ENCODE data around the gene S100A2. TPM values are rescaled to one million over a fixed set of nuclear protein-coding genes. Genes with fewer than 3 reads are reported as not detected.

The S100A2 gene
- polyA plus RNA-seq, 3 donors, result 0.32 TPM; not detected in 2

- no peaks in the 10 kb centered on the region for H3K9me3 ChIP-seq (replicated peaks in 1 of 2; ENCODE audit: control insufficient read depth in 1 of 2, insufficient read depth in 1 of 2, low read length in 2 of 2)
- Mint-ChIP-seq H3K9me3 (no peaks in the 10 kb centered on the region), H3K27ac (peak overlapping the region; percentile 48 to 100 (median 94)), H3K4me3 (peak overlapping the region in 1 of 2 donors; percentile 86), H3K27me3 (ENCODE audit: low read depth in 3 of 3) (peaks cover 0 to 8% (median 2%) of the 10 kb centered on the region in 3 donors), H3K36me3 (peaks cover 0 to 5% of the 10 kb centered on the region in 2 donors), H3K4me1 (peaks cover 66% of the 10 kb centered on the region)
- peak overlapping the region; percentile 74 for H2AFZ ChIP-seq (ENCODE audit: insufficient read depth, low read depth, low read length, poor library complexity, severe bottlenecking)
- no peaks in the 10 kb centered on the region for H3K27me3 ChIP-seq (ENCODE audit: control insufficient read depth in 2 of 2, insufficient read depth in 2 of 2, low read length in 2 of 2)
- no peaks in the 10 kb centered on the region for H4K20me1 ChIP-seq (ENCODE audit: insufficient read depth, low read length)
- H3K4me2 ChIP-seq (replicated peaks; ENCODE audit: extremely low read depth, low read length, poor library complexity, severe bottlenecking), result peak overlapping the region; percentile 59
- no peak for DNase-seq
- peak overlapping the region; percentile 97 to 100 for H3K27ac ChIP-seq (ENCODE audit: low read depth in 1 of 2, low read length in 2 of 2)
- peaks cover 13% of the 10 kb centered on the region for H3K79me2 ChIP-seq (ENCODE audit: insufficient read depth, low read length)
- intact Hi-C loops (cut with micrococcal nuclease), result loop anchor here (1.0 to 5.0 kb wide), 4 partner anchors 34 to 1520 kb away; no protein-coding TSS in a partner anchor
- peak overlapping the region; percentile 24 for H3K9ac ChIP-seq (ENCODE audit: insufficient read depth, low read length, poor library complexity, severe bottlenecking)
- H3K4me3 ChIP-seq (replicated peaks in 1 of 3; ENCODE audit: low read depth in 2 of 3, low read length in 3 of 3), result peak overlapping the region in 1 of 3 experiments; percentile 52
- 93% methylated on average over 18 of the region's 22 CpGs for WGBS (ENCODE audit: insufficient coverage)
- H3K4me1 ChIP-seq (ENCODE audit: control insufficient read depth in 1 of 2, insufficient read depth in 2 of 2, low read length in 2 of 2), result peaks cover 68 to 69% of the 10 kb centered on the region in 2 donors
- H3K36me3 ChIP-seq (replicated peaks in 1 of 2; ENCODE audit: control insufficient read depth in 1 of 2, insufficient read depth in 2 of 2, low read length in 2 of 2), result no peaks in the 10 kb centered on the region
- no peak for TF ChIP-seq CTCF (IDR thresholded peaks at IDR 0.05)
Observed at GRCh38 chr1:153567621-153568366, 2.1 kb upstream of the S100A2 start.

- Mint-ChIP-seq H3K36me3 (peaks cover 0 to 5% of the 10 kb centered on the region in 2 donors), H3K9me3 (no peaks in the 10 kb centered on the region)
- H3K9ac ChIP-seq (ENCODE audit: insufficient read depth, low read length, poor library complexity, severe bottlenecking), result peak overlapping the region; percentile 80
Observed at GRCh38 chr1:153566414-153567371, 1.0 kb upstream of the S100A2 start.

More at GRCh38 chr1:153566414-153567371, 1.0 kb upstream of the S100A2 start:
- no peaks in the 10 kb centered on the region for H3K36me3 ChIP-seq (replicated peaks in 1 of 2; ENCODE audit: control insufficient read depth in 1 of 2, insufficient read depth in 2 of 2, low read length in 2 of 2)
- H2AFZ ChIP-seq (ENCODE audit: insufficient read depth, low read depth, low read length, poor library complexity, severe bottlenecking), result no peak overlapping the region
- H3K4me1 ChIP-seq (ENCODE audit: control insufficient read depth in 1 of 2, insufficient read depth in 2 of 2, low read length in 2 of 2), result peaks cover 57 to 58% of the 10 kb centered on the region in 2 donors
- 29% methylated on average over 9 of the region's 16 CpGs for WGBS (ENCODE audit: insufficient coverage)
- peaks cover 13% of the 10 kb centered on the region for H3K79me2 ChIP-seq (ENCODE audit: insufficient read depth, low read length)
- no peak for TF ChIP-seq CTCF (IDR thresholded peaks at IDR 0.05)
- Mint-ChIP-seq H3K4me3 (peak overlapping the region; percentile 43 to 89), H3K27ac (peak overlapping the region; percentile 99 to 100 (median 100)), H3K27me3 (ENCODE audit: low read depth in 3 of 3) (peaks cover 0 to 8% (median 1%) of the 10 kb centered on the region in 3 donors), H3K4me1 (peaks cover 56% of the 10 kb centered on the region)
- peak; percentile 99 to 100 (median 99) for DNase-seq
- no peaks in the 10 kb centered on the region for H3K9me3 ChIP-seq (replicated peaks in 1 of 2; ENCODE audit: control insufficient read depth in 1 of 2, insufficient read depth in 1 of 2, low read length in 2 of 2)
- H3K27me3 ChIP-seq (ENCODE audit: control insufficient read depth in 2 of 2, insufficient read depth in 2 of 2, low read length in 2 of 2), result no peaks in the 10 kb centered on the region
- peak overlapping the region; percentile 97 to 100 for H3K27ac ChIP-seq (ENCODE audit: low read depth in 1 of 2, low read length in 2 of 2)
- peak overlapping the region in 1 of 3 experiments; percentile 42 for H3K4me3 ChIP-seq (replicated peaks in 1 of 3; ENCODE audit: low read depth in 2 of 3, low read length in 3 of 3)
- no peaks in the 10 kb centered on the region for H4K20me1 ChIP-seq (ENCODE audit: insufficient read depth, low read length)
- intact Hi-C loops (cut with micrococcal nuclease), result loop anchor here (5.0 kb wide), 2 partner anchors 54 to 1519 kb away; no protein-coding TSS in a partner anchor
- H3K4me2 ChIP-seq (replicated peaks; ENCODE audit: extremely low read depth, low read length, poor library complexity, severe bottlenecking), result peak overlapping the region; percentile 67

Data from CD14-positive monocyte (primary cell).